ENCODE measurements around the gene OARD1.

- TF ChIP-seq, protein P1, sequence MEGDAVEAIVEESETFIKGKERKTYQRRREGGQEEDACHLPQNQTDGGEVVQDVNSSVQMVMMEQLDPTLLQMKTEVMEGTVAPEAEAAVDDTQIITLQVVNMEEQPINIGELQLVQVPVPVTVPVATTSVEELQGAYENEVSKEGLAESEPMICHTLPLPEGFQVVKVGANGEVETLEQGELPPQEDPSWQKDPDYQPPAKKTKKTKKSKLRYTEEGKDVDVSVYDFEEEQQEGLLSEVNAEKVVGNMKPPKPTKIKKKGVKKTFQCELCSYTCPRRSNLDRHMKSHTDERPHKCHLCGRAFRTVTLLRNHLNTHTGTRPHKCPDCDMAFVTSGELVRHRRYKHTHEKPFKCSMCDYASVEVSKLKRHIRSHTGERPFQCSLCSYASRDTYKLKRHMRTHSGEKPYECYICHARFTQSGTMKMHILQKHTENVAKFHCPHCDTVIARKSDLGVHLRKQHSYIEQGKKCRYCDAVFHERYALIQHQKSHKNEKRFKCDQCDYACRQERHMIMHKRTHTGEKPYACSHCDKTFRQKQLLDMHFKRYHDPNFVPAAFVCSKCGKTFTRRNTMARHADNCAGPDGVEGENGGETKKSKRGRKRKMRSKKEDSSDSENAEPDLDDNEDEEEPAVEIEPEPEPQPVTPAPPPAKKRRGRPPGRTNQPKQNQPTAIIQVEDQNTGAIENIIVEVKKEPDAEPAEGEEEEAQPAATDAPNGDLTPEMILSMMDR (IDR thresholded peaks at IDR 0.05): no peak
- no peak for TF ChIP-seq POLR2A (IDR thresholded peaks at IDR 0.05)
Measured at GRCh38 chr6:41073968-41074691, 2.0 kb upstream of the OARD1 start.

All from breast epithelium (tissue), 3 donors.